HUES6 (cell line): ENCODE results near the gene SNAI3.
A peak's percentile ranks its signal among the peaks of the same experiment; 100 is the strongest.

Source experiments
- H3K27ac ChIP-seq: 2 replicates; pipeline ENCODE4 v1.7.0; 2013; ENCODE audit warnings: low read depth, mild to moderate bottlenecking, low read length, inconsistent platforms
- H3K27me3 ChIP-seq: 2 replicates; pipeline ENCODE4 v1.6.1; 2013; ENCODE audit warnings: low read length; ENCODE audit not compliant: control insufficient read depth, insufficient read depth
- H3K36me3 ChIP-seq: 2 replicates; pipeline ENCODE4 v1.6.1; 2013; ENCODE audit warnings: low read length; ENCODE audit not compliant: control insufficient read depth, insufficient read depth
- H3K4me1 ChIP-seq: 2 replicates; pipeline ENCODE4 v1.6.1; 2013; ENCODE audit warnings: low read length; ENCODE audit not compliant: control insufficient read depth, insufficient read depth
- H3K4me3 ChIP-seq: 2 replicates; pipeline ENCODE4 v1.5.1; 2013; ENCODE audit warnings: low read depth, low read length
- H3K9ac ChIP-seq: one replicate; pipeline ENCODE4 v1.6.1; 2013; ENCODE audit warnings: mild to moderate bottlenecking, low read length
- H3K9me3 ChIP-seq: 2 replicates; pipeline ENCODE4 v1.6.1; 2013; ENCODE audit warnings: low read depth, low read length; ENCODE audit not compliant: control insufficient read depth, insufficient read depth

The SNAI3 gene

DNA sequence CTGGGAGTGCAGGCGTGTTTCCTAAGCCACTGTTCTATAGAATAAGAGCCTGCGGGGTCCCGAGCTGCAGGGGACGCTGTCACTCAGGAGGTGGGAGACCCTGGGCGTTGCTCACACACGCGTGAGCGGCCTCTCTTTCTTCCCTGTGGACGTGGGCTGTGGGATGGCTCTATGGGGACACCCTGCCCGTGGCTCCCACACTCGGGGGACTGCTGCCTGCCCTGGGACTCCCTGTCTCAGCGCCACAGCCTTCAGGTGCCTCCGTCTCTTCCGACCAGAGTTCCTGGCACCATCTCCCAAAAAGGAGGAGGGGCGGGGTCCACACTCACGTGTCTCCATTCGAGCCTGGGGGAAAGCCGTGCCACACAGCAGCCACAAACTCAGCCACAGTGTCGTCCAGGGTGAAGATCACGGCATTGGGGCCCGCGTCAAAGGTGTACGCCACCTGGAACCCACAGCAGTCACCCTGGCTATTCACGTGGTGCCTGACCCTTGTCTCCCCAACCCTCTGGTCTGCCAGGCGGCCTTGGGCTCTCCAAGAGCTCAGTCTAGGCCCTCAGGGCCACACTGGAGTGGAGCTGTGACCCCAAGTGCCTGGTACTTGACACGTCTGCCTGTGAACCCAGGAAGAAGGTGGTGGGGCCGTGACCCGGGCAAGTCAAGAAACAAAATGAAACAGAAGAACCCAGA lies 31.8 kb downstream of the SNAI3 start:
- H3K27me3 ChIP-seq, result no peaks in the 10 kb centered on the region
- no peak overlapping the region for H3K4me3 ChIP-seq
- peaks cover 56% of the 10 kb centered on the region for H3K36me3 ChIP-seq
- no peaks in the 10 kb centered on the region for H3K9me3 ChIP-seq
- H3K9ac ChIP-seq, result no peak overlapping the region
- H3K4me1 ChIP-seq, result peaks cover 15% of the 10 kb centered on the region
- no peak overlapping the region for H3K27ac ChIP-seq

DNA sequence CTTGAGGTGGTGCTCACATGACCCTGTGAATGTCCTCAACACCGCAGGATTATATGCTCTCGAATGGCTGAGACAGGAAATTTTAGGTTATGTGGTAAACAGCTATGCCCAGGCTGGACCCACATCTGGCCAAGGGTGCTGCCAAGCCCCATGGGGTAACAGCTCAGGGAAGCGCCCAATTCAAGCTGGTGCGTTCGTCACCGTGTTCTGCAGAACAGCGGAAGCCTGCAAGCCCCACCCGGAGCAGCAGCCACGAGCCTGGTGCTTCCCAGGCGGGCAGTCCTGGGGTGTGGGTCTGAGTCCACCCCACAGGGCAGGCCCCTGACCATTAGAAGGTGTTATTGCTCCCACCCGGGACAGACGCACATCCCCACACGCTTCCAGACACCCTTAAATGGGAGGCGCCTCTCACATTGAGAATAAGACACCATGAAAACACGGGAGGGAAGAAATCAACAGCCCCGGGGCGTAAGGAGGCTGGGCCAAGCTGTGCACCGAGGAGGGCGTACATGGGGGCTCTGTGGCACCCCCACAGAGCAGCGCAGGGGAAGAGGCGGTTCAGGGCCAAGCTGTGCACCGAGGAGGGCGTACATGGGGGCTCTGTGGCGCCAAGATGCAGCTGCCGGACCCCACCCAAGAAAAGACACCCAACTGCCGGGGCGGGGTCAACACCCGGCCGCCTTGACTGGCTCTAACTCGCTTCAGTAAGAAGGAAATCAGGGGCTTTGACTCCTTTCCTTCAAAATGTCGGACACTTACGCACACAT lies 32.5 kb downstream of the SNAI3 start:
- Histone ChIP-seq H3K4me1 (peaks cover 15% of the 10 kb centered on the region), H3K27ac (no peak overlapping the region), H3K4me3 (no peak overlapping the region), H3K36me3 (peaks cover 56% of the 10 kb centered on the region), H3K9ac (no peak overlapping the region), H3K27me3 (no peaks in the 10 kb centered on the region), H3K9me3 (no peaks in the 10 kb centered on the region)

DNA sequence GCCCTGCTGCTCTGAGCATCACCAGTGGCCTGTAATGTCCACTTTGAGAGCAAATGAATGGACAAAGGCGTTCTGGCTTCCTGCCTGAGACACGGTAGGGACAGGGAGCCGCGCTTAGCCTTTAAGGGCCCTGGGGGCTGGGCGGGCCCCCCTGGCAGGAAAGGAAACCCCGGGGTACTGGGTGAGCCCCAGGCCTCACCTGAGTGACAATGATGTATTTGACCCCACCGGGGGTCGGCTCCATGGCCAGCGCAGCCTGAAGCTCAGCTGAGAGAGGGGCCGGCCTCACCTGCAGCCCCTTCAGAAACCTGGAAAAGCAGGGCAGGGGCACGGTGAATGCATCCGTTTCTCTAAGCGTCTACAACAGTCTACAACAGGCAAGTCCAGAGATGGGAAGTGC lies 33.2 kb downstream of the SNAI3 start:
- peaks cover 52% of the 10 kb centered on the region for H3K36me3 ChIP-seq
- no peaks in the 10 kb centered on the region for H3K9me3 ChIP-seq
- peaks cover 15% of the 10 kb centered on the region for H3K4me1 ChIP-seq
- H3K9ac ChIP-seq, result no peak overlapping the region
- no peak overlapping the region for H3K4me3 ChIP-seq
- H3K27ac ChIP-seq, result no peak overlapping the region
- H3K27me3 ChIP-seq, result no peaks in the 10 kb centered on the region

DNA sequence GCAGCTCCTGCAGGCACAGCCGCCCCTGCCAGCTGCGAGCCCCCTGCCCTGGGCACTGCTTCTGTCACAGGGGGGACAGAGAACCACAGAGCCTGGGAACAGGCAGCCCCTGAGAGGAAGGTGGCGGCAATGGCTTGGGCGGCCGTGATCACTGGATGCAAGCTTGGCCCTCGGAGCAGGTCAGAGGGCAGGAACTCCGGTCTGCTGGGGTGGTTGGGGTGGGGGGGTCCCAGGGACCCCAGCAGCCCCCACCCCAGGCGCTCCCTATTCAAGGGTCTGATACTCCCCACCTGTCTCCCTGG lies 33.6 kb downstream of the SNAI3 start:
- no peak overlapping the region for H3K27ac ChIP-seq
- H3K4me1 ChIP-seq, result peaks cover 15% of the 10 kb centered on the region

DNA sequence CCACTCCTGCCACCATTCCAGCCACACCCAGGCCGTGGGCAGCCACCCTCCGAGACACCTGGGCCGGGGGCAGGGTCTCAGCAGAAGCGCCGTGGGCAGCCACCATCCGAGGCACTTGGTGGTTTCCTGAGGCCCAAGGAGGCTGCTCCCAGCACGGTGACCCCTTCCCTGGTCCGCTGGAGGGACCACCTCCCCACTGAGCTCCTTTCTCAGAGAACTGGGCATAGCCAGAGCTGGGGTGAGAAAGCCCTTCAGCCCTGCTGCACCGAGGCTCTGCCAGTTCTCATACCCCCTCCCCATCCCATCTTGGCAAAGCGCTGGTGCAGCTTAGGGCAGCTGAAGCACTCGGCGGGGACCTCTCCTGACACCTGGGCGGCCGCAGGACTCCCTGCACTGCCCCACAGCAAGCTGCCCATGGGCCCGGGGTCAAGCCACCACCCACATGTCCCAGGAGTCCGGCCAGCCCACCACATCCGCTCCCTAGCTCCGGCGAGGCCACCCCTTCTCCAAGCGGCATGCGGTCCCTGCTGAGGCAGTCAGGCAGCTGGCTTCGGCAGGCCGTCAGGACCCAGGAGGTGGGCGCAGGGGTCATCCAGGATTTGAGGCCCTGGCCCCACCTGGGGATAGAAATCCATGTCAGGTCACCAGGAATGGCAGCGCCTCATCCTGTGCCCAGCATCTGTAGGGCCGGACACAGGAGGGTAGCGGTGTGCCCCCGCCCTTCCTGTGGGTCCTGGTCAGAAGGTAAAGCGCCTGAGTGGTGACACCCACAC lies 34.1 kb downstream of the SNAI3 start:
- Histone ChIP-seq H3K27ac (no peak overlapping the region), H3K9ac (no peak overlapping the region), H3K9me3 (no peaks in the 10 kb centered on the region), H3K36me3 (peaks cover 43% of the 10 kb centered on the region), H3K4me3 (no peak overlapping the region), H3K4me1 (peaks cover 15% of the 10 kb centered on the region), H3K27me3 (no peaks in the 10 kb centered on the region)

More for the DNA sequence above, 33.6 kb downstream of the SNAI3 start:
- Histone ChIP-seq H3K4me3 (no peak overlapping the region), H3K27me3 (no peaks in the 10 kb centered on the region), H3K9me3 (no peaks in the 10 kb centered on the region), H3K9ac (no peak overlapping the region), H3K36me3 (peaks cover 48% of the 10 kb centered on the region)

DNA sequence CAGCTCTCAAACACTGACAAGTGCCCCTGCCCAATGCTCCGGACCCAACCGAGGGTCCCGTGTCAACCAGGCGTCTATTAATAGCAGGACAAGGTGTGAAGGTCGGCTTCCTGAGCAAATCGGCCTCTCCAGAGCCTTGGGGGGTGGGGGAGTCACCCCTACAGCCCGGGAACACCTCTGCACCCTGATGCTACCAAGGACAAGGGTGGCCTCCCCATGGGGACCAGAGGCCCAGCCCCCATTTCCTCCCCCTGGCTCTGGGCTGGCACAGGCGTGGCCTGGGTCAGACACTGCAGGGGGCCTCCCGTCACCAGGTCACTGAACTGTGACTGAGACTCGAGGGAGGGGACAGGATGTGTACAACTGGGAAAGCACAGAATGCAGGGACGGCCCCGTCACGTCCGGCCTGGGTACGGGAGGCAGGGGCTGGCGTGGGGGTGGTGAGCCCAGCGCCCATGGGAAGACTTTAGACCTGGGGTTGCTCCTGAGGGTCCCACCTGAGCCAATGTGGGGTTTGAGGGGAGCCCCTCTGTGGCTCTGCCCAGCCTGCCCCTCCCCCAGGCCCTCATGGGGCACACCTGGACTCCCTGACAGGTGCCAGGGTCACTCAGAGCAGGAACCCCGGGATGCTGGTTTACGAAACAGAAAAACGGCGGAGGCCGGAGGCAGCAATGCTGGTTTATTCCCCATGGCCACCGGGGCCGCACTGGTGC lies 34.9 kb downstream of the SNAI3 start:
- Histone ChIP-seq H3K27me3 (no peaks in the 10 kb centered on the region), H3K36me3 (peaks cover 37% of the 10 kb centered on the region), H3K4me1 (peaks cover 15% of the 10 kb centered on the region), H3K9me3 (no peaks in the 10 kb centered on the region), H3K27ac (no peak overlapping the region), H3K9ac (peak overlapping the region; percentile 20), H3K4me3 (peak overlapping the region; percentile 93)

DNA sequence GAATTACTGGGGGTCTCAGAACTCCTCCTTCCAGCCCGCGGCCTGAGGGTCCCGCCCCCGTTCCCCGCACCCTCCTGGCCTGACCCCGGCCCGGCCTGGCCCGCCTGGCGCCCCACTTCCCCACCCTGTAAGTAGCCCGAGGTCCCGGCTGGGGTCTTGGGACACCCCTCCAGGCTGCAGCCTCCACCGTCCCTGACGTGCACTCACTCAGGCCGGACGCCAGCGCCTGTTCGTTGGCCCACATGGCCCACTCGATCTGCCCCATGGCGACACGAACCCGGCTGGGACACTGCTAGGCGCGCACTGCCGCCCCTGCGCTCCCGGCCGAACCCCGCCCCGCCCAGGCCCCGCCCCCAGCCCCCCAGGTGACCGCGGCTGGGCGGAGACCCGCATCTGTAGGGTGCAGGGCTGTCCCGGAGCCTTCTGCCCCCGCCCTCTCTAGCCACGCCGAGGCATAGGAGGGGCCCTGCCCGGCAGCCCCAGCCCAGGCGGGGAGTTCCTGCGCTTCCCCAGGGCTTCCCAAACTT lies 35.5 kb downstream of the SNAI3 start, which contains the start of gene CYBA:
TSS of gene CYBA (minus strand) at position 305 of the 527 bp plus-strand sequence. CDS start at position 265, 40 bp downstream.
- H3K9me3 ChIP-seq, result no peaks in the 10 kb centered on the region
- no peaks in the 10 kb centered on the region for H3K27me3 ChIP-seq
- H3K4me3 ChIP-seq, result peak within 1 kb of the TSS; percentile 93
- peak within 1 kb of the TSS; percentile 72 for H3K9ac ChIP-seq
- peaks cover 15% of the 10 kb centered on the region for H3K4me1 ChIP-seq
- H3K27ac ChIP-seq, result peak within 1 kb of the TSS; percentile 58; the same call in 1 of the 2 replicates
- H3K36me3 ChIP-seq, result peaks cover 31% of the 10 kb centered on the region

DNA sequence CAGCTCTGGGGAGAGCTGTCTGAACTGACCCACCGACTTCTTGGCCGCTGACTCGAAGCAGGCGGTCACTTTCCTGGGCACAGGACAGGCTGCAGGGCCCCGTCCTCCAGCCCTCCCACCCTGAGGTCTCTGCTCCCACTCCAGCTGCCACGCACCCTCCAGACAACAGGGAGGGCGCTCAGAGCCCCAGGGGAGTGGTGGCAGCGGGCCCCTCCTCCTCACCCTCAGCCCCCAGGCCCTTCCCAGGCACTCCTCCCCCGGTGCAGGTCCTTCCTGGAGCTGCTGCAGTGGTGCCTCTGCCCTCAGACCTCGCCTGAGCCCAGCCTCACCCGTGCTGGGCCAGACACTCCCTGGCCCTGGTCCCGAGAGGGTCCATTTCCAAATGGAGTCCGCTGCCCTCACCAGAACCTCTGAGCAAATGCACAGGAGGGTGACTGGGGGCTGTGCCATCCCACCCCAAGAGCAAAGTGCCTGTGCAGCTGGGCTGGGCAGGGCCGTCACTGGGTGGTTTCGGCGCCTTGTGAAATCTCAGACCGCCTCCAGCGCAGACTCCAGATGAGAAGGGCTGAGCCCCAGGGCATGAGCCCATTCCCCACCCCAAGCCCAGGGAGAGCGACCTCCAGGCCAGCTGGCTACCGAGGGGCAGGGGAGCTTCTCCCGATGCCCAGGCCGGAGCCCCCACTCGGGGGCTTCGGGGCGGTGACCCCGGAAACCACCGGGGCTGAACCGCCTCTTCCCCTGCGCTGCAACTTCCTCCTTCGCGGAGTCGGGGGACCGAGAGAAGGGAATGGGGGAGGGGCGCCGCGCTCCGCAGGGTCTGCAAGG lies 36.2 kb downstream of the SNAI3 start:
- Histone ChIP-seq H3K4me3 (peak overlapping the region; percentile 93), H3K9me3 (no peaks in the 10 kb centered on the region), H3K9ac (peak overlapping the region; percentile 72), H3K27me3 (no peaks in the 10 kb centered on the region), H3K27ac (peak overlapping the region; percentile 58; the same call in 1 of the 2 replicates), H3K4me1 (peaks cover 15% of the 10 kb centered on the region), H3K36me3 (peaks cover 24% of the 10 kb centered on the region)

DNA sequence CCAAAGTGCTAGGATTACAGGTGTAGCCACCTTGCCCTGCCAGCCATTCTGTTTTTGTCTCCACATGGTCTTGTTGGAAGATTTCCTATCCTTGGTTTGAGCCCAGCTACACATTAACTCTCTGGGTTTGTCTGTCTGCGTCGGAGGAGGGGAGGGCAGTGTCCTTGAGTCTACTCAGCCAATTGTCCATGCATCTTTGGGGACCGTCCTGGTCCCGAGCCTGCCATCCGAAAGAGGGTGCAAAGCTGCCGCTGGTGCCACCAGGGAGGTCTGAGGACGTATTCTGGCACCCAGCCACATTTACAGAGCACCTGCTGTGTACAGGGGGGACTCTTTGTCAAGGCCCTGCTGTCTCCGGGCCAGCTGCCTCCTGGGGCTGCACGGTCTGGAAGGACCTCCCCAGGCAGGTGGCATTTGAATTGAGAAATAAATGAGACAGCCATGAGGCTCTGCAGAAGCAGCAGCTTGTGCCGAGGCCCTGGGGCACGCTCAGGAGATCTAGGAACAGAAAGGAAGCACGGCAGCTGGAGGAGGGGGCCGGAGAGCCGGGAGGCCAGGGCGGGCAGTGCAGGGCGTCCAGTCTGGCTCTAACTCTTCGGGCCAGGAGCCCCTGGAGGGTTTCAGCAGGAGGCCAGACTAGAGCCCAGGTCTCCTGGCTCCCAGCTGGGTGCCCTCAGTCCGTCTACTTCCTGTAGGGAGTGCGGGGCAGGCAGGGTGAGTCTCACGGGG lies 36.9 kb downstream of the SNAI3 start:
- peak overlapping the region; percentile 93 for H3K4me3 ChIP-seq
- H3K27me3 ChIP-seq, result no peaks in the 10 kb centered on the region
- H3K27ac ChIP-seq, result no peak overlapping the region
- H3K9me3 ChIP-seq, result no peaks in the 10 kb centered on the region
- peaks cover 17% of the 10 kb centered on the region for H3K36me3 ChIP-seq
- peaks cover 15% of the 10 kb centered on the region for H3K4me1 ChIP-seq
- no peak overlapping the region for H3K9ac ChIP-seq
